A172 (cell line): ENCODE data around the gene HTR3C. TPM values are rescaled to one million over a fixed set of nuclear protein-coding genes. Genes with fewer than 3 reads are reported as not detected.

Source experiments
- DNase-seq: peaks from one replicate; pipeline ENCODE4 v3.0.0-alpha.2; 2015; ENCODE audit warnings: low spot score
- total RNA-seq: library from RNA; depleted of rRNA; stranded (reverse); fragments of >200 nt; shearing (Covaris generic); gene quantifications from 2 replicates; pipeline ENCODE4 v1.2.3, GENCODE V29; 2014; rRNA removed

Gene HTR3C
- total RNA-seq, 1 experiment from 2014 or later: not detected

DNA sequence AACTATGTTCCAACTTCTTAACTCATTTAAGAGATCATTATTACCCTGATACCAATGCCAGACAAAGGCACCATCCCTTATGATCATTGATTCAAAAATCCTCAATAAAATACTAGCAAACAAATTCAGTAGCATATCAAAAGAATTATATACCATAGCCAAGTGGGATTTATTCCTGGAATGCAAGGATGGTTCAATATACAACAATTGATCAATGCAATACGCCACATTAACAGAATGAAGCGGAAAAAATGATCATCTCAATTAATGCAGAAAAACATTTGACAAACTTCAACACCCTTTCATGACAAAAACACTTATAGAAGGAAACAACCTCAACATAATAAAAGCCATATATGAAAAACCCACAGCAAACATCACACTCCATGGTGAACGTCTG lies 39.4 kb downstream of the HTR3C start:
- peak; percentile 10 for DNase-seq

DNA sequence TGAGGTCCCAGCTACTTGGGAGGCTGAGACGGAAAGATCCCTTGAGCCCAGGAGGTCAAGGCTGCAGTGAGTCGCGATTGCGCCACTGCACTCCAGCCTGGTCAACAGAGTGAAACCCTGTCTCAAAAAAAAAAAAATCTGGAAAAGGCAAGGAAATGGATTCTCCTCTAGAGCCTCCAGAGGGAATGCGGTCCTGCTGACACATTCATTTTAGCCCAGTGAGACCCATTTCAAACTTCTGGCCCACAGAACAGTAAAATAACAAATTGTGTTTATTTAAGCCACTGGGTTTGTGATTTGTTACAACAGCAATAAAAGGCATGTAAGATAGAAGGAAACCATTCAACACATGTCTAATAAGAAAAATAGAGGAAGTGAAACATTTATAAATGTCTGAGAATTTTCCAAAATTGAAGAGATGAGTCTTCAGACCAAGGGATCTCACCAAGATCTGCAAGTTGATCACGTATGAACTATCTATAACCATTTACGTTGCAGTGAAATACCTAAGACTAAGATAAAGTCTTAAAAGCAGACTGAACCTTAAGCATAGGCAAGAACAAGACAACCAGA lies 44.0 kb downstream of the HTR3C start, which contains the start of gene HTR3E:
Gene HTR3E (plus strand): TSS at position 254 of the 573 bp plus-strand sequence. CDS start 466 bp downstream, outside the sequence.
- DNase-seq: no peak

DNA sequence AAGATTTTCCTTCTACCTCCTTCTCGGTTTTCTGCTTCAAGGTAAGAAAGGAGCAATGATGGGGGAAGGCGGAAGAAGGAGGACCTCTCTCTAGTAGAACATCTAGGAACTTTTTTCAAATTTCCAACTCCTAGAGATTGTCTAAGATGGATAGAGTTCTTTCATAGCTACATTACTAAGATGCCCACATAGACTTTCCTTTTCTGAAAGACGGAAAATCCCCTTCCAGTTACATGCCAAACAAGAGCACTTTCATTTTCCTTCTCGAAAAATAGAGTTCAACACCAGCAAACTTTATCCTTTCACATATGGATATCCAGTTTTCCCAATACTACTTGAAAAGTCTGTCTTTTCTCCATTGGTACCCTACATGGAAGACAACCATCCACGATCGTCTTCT lies 44.7 kb downstream of the HTR3C start:
- no peak for DNase-seq

DNA sequence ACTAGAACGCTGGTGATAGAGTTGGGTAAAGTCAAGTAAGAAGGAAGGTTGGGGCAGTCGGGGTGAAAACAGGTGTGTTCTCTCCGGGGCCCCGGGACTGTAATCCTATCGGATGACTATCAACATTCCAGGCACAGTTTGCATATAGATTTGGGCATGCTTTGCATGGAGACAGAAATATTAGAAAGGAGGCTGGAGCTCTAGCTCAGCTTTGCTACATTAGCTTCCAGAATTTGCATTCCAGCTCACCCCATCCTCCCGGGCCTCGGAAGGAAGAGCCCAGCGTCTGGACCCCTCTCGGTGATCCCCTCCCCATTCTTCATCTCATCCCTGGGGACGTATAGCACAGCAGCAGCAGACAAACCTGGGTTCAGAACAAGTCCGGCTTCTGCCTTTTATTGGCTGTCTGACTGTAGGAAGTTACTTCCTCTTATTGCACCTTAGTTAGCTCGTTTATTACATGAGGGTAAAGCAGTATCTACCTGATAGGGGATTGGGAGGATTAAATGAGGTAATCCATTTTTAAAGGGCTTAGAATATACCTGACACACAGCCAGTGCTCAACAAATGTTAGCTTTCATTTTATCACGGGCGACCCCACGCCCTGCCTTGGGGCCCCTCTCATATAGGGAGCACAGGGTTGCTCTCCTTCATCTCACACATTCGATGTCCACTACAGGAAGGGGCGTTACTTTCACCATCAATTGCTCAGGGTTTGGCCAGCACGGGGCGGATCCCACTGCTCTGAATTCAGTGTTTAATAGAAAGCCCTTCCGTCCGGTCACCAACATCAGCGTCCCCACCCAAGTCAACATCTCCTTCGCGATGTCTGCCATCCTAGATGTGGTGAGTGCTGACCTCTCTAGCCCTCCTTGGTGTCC lies 47.2 kb downstream of the HTR3C start:
- no peak for DNase-seq

Other genes starting within 250 kb of the HTR3C start
- gene MAP6D1, start 227.5 kb upstream of the HTR3C start, total RNA-seq: 4.6 TPM in 2 replicates
- gene PARL, start 168.2 kb upstream of the HTR3C start, total RNA-seq: 45.8 and 65.7 TPM in 2 replicates
- 12.8 and 16.6 TPM in 2 replicates for gene ABCC5, start 35.2 kb upstream of the HTR3C start, total RNA-seq
- gene HTR3D, start 21.3 kb upstream of the HTR3C start, total RNA-seq: not detected in 2 replicates
- gene HTR3E, start 44.0 kb downstream of the HTR3C start, total RNA-seq: not detected in 2 replicates
- gene EIF2B5, start 82.3 kb downstream of the HTR3C start, total RNA-seq: 37.4 and 42.6 TPM in 2 replicates
- 36.2 and 38.3 TPM in 2 replicates for gene DVL3, start 102.3 kb downstream of the HTR3C start, total RNA-seq
- gene AP2M1, start 121.8 kb downstream of the HTR3C start, total RNA-seq: 717 and 879 TPM in 2 replicates
- gene ABCF3, start 133.2 kb downstream of the HTR3C start, total RNA-seq: 32.3 and 46.9 TPM in 2 replicates
- 0.36 and 0.72 TPM in 2 replicates for gene VWA5B2, start 176.5 kb downstream of the HTR3C start, total RNA-seq
- gene ALG3, start 195.9 kb downstream of the HTR3C start, total RNA-seq: 57.5 and 68.3 TPM in 2 replicates
- gene EEF1AKMT4, start 196.6 kb downstream of the HTR3C start, total RNA-seq: 7.8 and 8.2 TPM in 2 replicates
- gene CAMK2N2, start 208.5 kb downstream of the HTR3C start, total RNA-seq: 1.6 and 1.8 TPM in 2 replicates
- not detected in 2 replicates for gene ECE2, start 223.0 kb downstream of the HTR3C start, total RNA-seq
- gene PSMD2, start 246.2 kb downstream of the HTR3C start, total RNA-seq: 633 and 926 TPM in 2 replicates